DMS114 treated with DMSO at 0.1 percent for 48 hours (cell line): Measurements from ENCODE around the gene BLTP3A.
"Not testable (repeated sequence)": the region's sequence is repeated elsewhere in the genome, so short reads cannot be mapped to it uniquely, and the experiment has no call there.

ENCODE experiments used
- DNase-seq: peaks from one replicate; lab custom pipeline; 2025; ENCODE audit not compliant: unreplicated experiment; lab: John Stamatoyannopoulos, UW

Gene BLTP3A

DNA sequence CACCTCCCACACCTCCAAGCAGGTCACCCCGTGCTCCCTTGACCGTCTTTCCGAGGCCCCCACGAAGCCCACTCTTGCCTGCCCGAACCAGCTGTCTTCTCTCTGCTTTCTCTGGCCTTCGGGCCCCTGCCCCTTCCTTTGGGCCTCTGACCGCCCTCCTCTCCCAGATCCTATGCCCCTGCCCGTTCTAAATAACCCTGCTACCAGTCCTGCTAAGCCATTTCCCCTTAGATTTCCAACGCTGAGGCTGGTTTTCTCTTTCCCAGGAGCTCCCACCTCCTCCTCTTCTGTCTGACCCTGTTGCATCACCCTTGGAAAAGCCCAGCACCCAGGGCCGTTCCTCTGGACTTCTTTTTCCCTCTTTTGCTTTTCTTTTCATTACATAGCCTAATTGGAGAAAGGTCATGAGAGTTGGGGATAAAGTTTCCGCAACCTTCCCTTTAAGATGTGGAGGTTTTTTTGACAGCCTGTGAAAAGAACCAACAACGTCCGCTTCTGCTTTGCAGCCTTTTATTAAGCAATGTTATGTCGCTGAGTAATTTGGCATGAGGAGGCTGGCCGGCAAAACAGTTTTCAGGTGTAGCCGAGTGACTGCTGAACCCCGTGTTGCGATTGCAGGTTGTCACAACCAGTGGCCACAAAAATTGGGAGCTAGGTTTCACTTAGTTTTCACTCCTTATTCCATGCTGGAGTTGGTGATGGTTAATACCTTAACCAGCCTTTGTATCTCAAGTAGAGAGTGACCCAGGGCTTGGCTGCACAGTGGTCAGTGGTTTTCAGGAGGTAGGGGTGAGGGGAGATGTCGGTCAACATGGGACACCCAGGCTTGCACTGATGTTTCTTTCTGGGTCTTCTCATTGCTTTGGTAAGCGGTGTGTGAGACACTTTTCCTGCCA, 970 bp downstream of the BLTP3A start:
- DNase-seq: peak; percentile 39

DNA sequence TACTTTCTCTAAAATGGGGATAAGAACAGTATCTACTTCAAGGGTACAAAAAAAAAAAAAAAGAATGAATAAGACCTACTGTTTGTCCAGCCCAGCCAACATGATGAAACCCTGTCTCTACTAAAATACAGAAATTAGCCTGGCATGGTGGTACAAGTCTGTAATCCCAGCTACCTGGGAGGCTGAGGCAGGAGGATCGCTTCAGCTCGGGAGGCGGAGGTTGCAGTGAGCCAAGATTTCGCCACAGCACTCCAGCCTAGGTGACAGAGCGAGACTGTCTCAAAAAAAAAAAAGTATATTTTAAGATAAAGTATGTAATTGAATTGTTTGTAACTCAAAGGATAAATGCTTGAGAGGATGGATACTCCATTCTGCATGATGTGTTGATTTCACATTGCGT, 2.0 kb downstream of the BLTP3A start:
- no peak for DNase-seq

DNA sequence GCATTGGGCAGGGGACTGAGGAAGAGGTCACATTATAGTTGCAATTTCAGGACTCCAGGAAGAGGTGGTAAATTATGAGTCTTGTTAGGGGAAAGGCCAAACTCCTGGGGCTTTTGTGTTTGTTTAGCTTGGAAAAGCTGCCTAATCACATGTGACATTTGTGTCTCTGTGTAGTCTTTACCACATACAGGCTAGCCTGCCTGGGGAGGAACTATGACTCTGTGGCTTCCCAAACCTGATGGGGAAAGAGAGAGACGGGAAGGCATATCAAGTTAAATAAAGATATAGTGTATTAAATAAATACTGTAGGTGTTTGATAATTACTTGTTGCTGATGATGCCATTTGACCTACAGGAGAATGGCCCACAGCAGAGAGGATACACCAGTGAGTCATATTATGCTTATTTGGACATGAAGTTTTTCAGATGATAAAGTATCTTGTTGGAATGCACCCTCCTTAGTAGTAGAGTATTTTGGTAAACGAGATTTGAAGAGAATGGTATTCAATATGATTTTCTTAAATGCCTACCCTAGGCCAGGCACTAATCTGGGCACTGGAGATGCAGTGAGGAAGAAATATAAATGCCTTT, 4.0 kb downstream of the BLTP3A start:
- no peak for DNase-seq

DNA sequence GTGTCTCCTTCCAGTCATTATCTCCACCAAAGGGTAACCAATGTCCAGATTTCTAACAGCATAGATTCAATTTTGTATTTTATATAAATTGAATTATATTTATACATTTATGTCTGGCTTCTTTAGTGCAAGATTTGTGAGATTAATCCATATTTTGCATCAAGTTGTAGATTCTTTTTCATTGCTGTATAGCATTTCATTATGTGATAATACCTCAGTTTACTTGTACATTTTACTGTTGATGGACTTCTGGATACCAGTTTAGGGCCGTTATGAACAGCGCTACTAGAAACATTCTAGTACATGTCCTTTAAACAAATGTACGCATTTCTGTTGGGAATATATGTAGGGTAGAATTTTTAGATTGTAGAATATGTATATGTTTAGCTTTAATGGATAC, 6.2 kb downstream of the BLTP3A start:
- no peak for DNase-seq

DNA sequence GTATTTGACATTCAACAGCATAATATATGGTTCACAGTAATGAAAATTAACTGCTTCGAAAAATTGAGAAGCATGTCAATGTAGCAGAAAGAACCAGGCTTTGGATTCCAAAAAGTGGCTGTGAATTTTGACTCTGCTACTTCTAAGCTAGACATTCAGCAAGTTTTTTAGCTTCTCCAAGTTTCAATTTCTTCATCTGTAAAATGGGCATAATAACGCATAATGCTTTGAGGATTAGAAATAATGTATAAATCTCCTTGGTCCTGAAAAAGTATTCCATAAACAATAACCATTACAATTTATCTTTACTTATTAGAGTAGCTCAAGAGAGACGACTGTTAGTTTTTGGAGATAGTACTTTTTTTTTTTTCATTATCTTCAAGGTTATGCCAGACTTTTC, 7.7 kb downstream of the BLTP3A start:
- no peak for DNase-seq

GRCh38 chr6:34804543-34804942, 12.7 kb downstream of the BLTP3A start:
- DNase-seq: no peak

- DNase-seq: not testable (repeated sequence)
These were observed 13.2 kb downstream of the BLTP3A start for GRCh38 chr6:34805074-34805473.

GRCh38 chr6:34806738-34807453, 15.0 kb downstream of the BLTP3A start:
- DNase-seq: no peak

- not testable (repeated sequence) for DNase-seq
These were observed 16.6 kb downstream of the BLTP3A start for GRCh38 chr6:34808473-34808872.

DNA sequence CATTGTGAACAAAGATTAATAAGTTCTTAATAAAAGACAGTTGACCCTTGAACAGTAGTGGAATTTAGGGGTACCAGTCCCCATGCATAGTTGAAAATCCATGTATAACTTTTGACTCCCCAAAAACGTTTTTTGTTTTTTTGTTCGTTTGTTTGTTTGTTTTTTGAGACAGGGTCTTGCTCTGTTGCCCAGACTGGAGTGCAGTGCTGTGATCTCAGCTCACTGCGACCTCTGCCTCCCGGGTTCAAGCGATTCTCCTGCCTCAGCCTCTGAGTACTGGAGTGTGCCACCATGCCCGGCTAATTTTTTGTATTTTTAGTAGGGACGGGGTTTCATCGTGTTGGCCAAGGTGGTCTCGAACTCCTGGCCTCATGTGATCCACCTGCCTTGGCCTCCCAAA, 17.5 kb downstream of the BLTP3A start:
- DNase-seq: not testable (repeated sequence)

DNA sequence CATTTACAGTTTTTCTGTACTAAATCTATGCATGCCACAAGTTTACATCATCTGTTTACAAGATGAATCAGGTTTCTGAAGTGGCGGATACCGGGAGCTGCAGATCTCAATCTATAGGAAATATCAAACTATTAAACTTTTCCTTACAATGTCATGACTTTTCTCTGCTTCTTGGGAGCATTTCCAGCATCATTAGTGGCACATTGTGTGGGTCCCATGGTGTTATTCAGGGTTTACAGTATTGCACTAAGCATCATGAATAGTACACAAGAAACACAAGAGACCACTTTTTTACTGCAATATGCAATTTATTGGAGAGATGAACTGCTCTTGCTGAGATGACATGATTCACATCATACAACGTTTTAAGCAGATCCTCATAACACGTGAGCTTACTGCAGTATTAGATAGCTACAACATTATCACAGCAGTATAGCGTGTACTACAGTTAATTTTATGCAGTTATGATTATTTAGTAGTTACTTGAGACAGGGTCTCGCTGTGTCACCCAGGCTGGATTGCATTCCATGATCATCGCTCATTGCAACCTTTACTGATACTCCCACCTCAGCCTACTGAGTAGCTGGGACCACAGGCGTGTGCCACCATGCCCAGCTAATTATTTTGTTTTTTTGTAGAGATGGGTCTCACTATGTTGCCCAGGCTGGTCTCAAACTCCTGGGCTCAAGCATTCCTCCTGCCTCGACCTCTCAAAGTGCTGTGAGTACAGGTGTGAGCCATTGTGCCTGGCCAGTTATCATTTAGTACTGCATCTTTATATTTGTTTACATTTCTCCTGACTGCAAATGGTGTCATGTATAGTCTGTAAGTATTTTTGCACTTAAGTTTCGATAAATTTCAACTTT, 18.4 kb downstream of the BLTP3A start:
- no peak for DNase-seq

DNA sequence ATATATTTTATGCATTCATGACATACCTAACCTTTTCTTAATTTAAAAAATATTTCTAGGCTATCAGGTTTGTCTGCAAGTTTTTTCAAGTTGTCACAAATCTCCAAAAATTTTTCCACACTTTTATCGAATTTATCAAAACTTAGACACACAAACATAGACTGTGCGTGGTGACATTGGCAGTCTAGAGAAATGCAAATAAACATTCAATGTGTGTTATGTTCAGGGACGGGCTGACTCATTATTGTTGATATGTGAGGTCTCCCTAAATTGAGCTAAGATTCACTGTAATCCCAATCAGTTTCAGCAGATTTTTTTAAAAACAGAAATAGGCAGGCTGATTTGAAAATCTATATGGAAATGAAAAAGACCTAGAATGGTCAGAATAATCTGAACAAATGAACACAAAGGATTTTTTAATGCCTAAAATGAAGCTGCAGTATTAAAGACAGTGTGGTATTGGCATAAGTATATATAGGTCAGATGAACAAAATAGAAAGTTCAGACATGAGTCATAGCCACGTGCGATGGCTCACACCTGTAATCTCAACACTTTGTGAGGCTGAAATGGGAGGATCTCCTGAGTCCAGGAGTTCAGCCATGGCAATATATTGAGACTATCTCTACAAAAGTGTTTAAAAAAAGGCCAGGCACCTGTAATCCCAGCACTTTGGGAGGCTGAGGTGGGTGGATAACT, 19.2 kb downstream of the BLTP3A start:
- no peak for DNase-seq

GRCh38 chr6:34813028-34813713, 21.3 kb downstream of the BLTP3A start:
- DNase-seq: no peak

GRCh38 chr6:34816635-34817301, 24.9 kb downstream of the BLTP3A start:
- no peak for DNase-seq

- DNase-seq: no peak
These were observed 25.6 kb downstream of the BLTP3A start for GRCh38 chr6:34817446-34817845.

DNA sequence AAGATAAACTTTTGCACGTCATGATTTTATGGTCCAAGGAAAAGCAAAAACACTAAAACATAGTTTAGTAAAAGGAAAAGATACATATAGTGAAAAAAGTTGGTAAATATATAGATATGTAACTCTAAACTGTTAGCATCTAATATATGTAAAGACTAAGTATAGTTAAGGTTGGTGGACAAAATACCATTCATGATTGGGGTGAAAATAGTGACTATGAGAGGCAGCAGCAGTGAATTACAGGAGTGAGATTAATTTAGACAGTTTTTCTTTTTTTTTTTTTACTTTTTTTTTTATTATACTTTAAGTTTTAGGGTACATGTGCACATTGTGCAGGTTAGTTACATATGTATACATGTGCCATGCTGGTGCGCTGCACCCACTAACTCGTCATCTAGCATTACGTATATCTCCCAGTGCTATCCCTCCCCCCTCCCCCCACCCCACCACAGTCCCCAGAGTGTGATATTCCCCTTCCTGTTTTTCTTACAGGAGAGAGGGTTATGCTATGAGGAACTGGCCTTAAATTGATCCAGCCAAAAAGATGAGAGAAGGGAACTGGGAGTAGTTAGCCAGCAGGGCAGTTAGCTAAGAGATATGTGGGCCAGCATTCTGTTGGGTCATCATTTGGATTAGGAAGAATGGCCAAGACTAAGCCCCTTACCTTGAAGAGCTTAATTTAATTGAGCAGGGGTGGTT, 27.1 kb downstream of the BLTP3A start:
- not testable (repeated sequence) for DNase-seq

- DNase-seq: no peak
These were observed 27.9 kb downstream of the BLTP3A start for GRCh38 chr6:34819571-34820480.

DNA sequence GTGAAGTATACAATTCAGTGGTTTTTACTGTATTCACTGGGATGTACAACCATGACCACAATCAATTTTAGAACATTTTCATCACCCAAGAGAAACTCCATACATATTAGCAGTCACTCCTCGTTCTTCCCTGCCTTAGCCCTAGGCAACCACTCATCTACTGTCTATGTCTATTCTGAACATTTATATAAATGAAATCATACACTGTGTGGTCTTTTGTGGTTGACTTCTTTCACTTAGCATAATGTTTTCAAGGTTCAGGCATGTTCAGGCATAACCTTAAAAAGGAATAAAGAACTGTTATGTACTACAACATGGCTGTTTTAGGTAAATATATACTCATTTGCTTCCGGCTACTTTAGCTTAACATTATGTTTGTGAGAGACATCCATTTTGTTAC, 37.3 kb downstream of the BLTP3A start:
- DNase-seq: no peak
